HG03457 (cell line): ENCODE measurements around the gene UCK2.

Experiments
- ATAC-seq: cut with Tn5 transposase; IDR thresholded peaks from one replicate; pipeline ENCODE4 v1.9.1; 2021; ENCODE audit warnings: moderate number of reproducible peaks; ENCODE audit not compliant: unreplicated experiment

Gene UCK2

DNA sequence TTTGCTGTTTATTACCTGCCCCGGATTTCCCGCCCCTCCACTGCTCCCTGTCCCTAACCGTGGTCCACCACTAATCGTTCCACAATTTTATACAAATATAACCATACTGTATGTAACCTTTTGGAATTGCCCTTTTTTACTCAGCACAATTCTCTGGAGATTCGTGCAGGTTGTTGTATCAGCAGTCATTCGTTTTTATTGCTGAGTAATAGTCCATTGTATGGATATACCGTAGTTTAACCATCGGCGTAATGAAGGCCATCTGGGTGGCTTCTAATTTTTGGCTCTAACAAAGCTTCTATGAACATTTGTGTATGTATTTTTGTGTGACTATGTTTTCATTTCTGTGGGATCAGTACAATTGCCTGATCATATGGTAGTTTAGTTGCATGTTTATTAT lies 50.0 kb downstream of the UCK2 start:
- ATAC-seq: no peak

DNA sequence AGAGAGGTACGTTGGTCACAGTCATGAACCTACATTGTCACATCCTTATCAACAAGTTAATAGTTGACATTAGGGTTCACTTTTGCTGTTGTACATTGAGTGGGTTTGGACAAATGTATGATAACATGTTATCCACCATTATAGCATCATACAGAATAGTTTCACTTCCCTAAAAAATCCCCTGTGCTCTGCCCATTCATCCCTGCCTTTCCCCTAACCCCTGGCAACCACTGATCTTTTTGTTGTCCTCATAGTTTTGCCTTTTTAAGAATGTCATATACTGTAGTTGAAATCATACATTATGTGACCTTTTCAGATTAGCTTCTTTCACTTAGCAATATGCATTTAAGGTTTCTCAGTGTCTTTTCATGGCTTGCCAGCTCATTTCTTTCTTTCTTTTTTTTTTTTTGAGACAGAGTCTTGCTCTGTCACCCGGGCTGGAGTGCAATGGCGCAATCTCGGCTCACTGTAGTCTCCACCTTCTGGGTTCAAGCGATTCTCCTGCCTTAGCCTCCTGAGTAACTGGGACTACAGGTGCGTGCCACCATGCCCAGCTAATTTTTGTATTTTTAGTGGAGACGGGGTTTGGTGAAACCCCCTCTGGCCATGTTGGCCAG lies 50.6 kb downstream of the UCK2 start:
- ATAC-seq: peak; percentile 64

GRCh38 chr1:165879946-165880345 lies 52.5 kb downstream of the UCK2 start:
- no peak for ATAC-seq

- ATAC-seq: no peak
Observed at GRCh38 chr1:165880993-165881392, 53.6 kb downstream of the UCK2 start.

GRCh38 chr1:165882168-165882837 lies 54.9 kb downstream of the UCK2 start:
- no peak for ATAC-seq

DNA sequence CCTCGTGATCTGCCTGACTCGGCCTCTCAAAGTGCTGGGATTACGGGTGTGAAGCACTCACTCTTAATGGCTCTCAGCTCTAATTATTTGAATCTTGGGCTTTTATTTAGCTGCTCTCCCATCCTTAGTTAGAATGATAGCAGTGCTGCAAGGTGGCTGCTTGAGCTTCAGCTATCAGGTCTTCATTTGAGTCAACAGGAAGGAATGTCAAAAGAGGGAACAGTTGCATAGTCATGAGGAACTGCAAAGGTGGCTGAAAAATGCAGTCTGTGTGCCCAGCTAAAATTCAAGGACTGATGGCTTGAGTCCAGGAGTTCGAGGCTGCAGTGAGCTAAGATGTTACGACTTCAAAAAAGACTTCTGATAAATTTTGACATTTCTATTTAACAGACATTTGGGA lies 55.6 kb downstream of the UCK2 start:
- ATAC-seq: no peak

DNA sequence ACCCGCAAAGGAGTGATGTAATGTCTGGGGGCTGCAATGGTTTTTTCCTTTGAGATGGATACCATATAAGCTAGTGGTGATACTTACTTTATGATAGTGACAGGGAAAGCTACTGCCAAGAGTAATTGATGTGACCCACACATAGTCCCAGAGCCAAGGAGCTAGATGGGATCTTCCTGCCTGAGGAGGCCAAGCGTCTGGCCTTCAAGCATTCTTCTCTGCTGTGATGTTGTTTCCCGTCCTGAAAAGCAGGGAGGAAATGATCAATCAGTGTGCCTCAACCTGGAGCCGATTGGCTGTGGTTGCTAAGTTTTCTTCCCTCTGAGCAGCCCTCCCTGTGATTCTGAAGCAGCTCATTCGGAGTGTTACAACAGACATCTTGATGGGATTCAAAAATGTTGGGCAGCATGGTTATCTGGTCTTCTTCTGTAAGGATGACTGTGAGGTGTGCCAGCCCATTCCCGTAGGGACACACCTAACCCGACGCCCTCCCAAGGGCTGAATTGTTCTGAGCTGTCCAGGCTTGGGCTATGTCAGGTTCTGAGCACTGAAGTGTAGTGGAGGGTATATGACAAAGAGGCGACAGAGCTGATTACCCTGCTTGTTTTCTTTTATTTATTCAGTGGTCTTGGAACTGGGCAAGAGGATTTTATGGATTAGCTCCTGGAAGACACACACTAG lies 56.7 kb downstream of the UCK2 start:
- no peak for ATAC-seq

DNA sequence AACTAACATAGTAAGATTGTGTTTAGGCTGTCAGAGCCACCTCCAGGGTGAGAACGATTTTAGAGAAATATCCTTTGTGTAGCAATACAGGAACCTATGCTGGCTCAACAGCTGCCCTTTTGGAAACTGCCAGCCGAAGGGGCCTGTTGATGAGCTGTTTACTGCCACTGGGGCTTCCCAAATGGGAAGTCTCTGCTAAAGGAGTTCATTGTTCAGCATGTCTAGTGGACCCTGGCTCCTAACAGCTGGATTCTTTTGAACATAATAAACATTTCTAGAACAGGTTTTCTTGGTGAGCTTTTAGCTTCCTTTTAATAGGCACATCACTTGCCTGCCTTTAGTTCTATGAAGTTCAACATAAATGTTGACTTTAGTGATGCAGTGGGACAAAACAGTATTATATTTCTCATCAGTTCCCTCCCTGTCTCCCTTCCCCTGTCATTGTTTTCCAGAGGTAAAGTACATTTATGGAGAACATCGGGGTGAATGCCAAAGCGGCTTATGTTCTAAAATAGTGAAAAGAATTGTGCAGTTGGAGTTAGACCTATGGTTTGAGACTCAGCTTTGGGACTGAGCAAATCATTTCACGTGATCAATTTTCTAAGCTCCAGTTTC lies 57.4 kb downstream of the UCK2 start:
- ATAC-seq: no peak

DNA sequence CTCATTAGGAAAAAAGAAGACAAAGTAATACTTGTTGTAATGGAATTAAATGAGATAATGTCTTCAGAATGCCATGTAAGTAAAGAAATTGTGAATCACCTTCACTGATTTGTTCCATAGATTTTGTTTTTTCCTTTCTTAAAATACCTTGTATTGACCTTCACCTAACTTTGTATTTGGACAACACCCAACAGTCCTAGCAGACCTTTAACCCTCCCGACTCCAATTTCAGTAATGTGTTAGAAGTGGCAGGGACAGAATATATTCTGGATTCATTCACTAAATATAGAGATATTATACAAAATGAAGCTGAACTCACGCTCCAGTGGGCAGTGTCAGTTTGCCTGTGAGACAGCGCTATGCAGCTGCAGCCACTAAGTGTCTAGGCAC lies 57.9 kb downstream of the UCK2 start:
- ATAC-seq: no peak

DNA sequence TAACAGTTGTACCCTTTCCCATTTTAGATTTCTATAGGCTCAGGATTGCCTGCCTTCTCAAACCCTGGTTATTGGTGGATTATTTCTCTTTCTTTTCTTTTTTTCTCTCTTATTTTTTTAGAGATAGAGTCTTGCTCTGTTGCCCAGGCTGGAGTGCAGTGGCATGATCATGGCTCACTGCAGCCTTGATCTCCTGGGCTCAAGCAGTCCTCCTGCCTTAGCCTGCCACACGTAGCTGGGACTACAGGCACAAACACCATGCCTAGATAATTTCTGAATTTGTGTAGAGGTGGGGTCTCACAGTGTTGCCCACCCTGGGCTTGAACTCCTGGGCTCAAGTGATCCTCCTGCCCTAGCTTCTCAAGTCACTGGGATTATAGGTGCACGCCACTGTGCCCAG lies 58.8 kb downstream of the UCK2 start:
- ATAC-seq: no peak

DNA sequence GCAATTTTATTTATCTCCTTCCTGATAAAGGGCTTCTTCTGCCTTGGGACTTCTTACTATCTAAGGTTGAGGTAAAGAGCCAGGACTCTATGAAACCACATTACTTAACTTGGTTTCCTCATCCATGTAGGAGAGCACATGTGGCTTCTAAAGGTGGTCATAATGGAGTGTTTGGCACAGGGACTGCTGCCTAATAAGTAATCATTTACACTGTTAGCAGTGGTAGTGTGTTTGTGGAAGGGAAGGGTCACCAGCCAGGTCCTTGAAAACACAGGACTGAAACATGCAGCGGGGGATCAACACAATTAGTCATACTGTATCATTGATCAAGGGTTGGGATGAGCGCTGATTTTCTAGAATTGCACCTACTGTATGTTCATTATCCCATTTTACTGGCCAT lies 59.6 kb downstream of the UCK2 start:
- ATAC-seq: no peak

DNA sequence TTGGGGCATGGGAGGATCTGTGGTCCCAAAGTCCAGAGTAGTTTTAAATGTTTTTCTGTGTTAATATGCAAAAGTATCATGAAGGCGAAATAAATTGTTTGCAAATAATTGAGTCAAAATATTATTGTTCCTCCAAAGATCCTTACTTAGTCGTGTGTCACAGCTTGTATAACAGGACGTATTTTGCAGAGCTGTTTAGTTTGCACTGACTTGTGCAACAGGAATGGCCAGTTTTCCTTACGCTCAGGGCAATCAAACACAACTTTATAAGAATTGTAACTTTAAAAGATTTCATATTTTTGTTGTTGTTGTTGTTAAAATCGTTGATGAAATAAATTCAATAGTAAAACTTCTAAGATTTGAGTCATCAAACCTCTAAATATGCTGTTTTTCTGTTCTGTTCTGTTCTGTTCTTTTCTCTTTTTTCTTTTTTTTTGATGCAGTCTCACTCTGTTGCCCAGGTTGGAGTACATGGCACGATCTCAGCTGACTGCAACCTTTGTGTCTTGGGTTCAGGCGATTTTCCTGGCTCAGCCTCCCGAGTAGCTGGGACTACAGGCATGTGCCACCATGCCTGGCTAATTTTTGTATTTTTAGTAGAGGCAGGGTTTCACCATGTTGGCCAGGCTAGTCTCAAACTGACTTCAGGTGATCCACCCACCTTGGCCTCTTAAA lies 60.6 kb downstream of the UCK2 start:
- no peak for ATAC-seq

DNA sequence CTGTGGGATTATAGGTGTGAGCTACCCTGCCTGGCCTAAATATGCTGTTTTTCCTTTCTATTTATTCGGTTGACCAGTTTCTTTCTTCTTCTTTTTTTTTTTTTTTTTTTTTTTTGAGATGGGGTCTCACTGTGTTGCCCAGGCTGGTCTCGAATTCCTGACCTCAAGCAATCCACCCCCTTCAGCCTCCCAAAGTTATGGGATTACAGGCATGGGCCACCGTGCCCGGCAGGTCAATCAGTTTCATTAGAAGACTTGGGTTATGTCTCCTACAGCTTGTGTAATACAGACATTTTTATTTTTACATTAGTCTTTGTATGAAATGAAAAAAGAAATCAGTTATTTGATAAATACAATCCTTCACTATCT lies 61.1 kb downstream of the UCK2 start:
- no peak for ATAC-seq

DNA sequence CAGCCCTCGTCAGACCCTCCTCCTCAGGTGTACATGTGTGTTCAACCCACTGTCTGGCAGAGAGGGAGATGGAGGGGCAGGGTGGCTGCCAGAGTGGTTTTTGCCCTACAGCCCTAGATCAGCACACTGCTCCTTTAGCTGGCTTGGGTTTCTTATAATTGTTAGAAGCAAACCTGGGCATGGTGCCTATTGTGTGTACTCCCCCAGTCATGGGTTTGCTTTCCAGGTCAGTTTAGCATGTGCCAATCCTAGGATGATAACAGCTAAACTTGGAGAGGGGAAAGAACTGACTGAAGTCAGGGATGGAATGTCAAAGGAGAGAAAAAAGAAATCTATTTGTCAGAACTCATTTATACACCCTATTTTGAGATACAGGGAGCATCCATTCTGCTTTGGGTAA lies 63.3 kb downstream of the UCK2 start:
- ATAC-seq: no peak

GRCh38 chr1:165891111-165891860 lies 63.9 kb downstream of the UCK2 start:
- no peak for ATAC-seq

DNA sequence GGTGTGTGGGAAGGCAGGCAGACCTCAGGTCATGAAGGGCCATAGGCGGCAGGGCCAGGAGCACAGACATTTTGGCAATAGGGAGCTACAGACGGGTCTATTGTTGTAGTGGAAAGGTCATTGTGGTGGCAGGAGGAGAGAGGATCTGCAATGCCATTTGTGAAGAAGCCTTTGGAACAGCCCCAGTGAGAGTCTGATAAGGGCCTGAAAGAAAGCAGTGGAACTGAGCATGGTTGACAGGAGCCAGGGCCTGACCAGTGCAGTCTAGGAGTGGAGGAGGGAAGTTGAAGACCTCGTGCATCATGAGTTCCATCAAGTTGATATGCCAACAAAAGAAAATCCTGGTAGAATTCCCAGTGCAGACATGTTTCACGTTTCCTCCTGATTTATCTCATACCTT lies 65.5 kb downstream of the UCK2 start:
- no peak for ATAC-seq

DNA sequence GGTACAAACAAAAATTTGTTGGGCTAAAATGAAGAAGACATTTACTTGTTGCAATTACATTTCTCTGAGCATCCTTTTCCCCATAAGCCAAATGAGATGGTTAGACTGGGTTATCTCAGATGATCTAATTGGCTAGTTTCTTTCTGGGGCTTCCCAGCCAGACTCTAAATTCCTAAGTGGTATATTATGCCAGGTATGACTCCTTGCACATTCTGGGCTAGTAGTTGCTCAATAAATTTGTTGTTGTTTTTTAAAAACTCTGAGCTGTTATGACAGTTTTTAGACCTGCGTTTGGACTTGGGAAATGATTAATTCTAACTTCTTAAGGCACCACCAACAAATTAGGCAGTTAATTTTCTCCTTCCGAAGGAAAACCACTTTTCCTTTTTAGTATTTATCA lies 66.1 kb downstream of the UCK2 start:
- no peak for ATAC-seq

- no peak for ATAC-seq
Observed at GRCh38 chr1:165894591-165894990, 67.2 kb downstream of the UCK2 start.

GRCh38 chr1:165895451-165895871 lies 68.0 kb downstream of the UCK2 start:
- ATAC-seq: no peak

DNA sequence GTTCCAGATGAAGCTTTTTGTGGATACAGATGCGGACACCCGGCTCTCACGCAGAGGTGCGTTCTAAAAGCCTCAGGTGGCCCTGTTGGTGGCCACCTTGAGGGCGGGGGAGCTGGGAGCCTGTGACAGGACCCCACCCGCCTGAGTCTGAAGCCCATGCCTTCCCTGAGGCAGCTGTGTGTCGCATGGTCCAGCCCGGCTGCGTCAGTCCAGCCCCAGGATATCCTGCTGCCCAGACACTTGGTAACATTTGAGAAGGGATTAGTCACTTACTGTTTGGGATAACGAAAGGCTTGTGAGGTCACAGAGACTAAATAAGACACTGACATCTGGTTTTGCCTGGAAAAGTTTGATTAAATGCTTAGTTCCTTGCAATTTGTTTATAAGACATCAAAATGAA lies 68.9 kb downstream of the UCK2 start:
- ATAC-seq: no peak
